Astrocyte (in vitro differentiated cells and primary cell): ENCODE results near the gene C14orf93.

ENCODE experiments used
- EZH2 ChIP-seq: IDR thresholded peaks from 2 replicates; pipeline ENCODE4 v1.6.1; 2012; ENCODE audit warnings: mild to moderate bottlenecking, low read length, inconsistent platforms; ENCODE audit not compliant: insufficient read depth
- TF ChIP-seq, protein P1 (sequence below): IDR thresholded peaks from 2 replicates; pipeline ENCODE4 v1.5.1; 2011; ENCODE audit warnings: low read depth, mild to moderate bottlenecking, inconsistent platforms, low read length, moderate library complexity; ENCODE audit not compliant: insufficient read depth

DNA sequence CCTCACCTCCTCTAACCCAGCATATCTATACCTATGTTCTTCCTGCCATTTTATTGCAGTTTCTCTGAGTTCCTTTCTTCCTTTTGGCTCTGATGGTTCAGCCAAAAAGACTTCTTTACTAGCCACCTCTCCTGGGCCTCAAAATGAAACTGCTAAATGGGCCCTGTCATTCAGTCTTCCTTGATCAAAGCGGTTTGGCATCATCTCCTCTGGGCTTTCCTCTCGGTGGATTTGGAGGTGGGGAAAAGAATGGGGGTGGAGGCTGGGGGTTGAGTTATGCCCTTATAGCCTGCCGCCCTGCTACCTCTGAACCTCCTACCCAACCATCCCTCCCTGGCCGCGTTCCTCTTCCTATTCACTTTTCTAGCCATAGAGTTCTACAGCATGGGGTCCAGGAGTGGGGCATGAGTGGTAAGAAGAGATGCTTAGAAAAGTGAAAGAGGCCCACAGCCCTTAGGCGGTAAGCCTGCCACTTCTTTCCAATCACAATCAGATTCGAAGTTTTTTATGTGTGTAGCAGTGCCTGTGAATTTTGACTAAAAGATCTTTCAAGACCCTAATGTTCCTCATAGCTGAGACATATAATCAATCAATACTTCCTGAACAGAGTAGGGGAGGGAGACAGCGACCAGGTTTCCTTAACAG lies 30.1 kb downstream of the C14orf93 start:
- TF ChIP-seq, protein P1, sequence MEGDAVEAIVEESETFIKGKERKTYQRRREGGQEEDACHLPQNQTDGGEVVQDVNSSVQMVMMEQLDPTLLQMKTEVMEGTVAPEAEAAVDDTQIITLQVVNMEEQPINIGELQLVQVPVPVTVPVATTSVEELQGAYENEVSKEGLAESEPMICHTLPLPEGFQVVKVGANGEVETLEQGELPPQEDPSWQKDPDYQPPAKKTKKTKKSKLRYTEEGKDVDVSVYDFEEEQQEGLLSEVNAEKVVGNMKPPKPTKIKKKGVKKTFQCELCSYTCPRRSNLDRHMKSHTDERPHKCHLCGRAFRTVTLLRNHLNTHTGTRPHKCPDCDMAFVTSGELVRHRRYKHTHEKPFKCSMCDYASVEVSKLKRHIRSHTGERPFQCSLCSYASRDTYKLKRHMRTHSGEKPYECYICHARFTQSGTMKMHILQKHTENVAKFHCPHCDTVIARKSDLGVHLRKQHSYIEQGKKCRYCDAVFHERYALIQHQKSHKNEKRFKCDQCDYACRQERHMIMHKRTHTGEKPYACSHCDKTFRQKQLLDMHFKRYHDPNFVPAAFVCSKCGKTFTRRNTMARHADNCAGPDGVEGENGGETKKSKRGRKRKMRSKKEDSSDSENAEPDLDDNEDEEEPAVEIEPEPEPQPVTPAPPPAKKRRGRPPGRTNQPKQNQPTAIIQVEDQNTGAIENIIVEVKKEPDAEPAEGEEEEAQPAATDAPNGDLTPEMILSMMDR, result no peak
- no peak for TF ChIP-seq EZH2
